ENCODE measurements around the gene IGLL1.
"Not testable (repeated sequence)": the region's sequence is repeated elsewhere in the genome, so short reads cannot be mapped to it uniquely, and the experiment has no call there.

The IGLL1 gene

DNA sequence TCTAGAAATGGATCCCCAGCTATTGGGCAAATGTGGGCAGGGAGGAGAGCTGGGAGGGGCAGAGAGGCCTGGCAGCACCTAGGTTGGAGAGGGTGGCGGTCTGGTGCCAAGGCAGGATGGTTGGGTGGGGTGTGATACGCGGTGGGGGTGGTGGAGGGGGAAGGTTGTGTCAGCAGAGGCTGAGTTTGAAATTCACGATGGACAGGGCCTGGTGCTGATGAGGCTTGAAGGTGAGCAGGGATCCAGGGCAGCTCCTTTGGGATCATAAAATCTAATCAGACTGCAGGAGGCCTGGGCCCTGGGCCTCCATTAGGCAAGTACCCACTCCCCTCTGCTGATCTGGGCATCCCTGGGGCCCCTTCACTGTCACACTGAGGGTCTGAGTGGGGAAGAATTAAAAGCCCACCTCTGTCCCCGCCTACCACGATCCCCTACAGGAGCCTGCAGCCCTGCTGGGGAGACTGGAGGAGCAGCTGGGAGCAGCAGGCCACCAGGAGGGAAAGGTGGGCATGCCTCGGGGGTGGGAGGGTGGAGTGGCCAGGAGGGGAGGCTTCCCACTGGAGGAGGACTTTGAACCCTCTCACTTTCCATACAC is 24.0 kb downstream of the IGLL1 start:
- H3K36me3 ChIP-seq (ENCODE audit: control insufficient read depth, low read depth, low read length), result no peaks in the 10 kb centered on the region
- no peaks in the 10 kb centered on the region for H3K4me1 ChIP-seq (ENCODE audit: control insufficient read depth, low read depth, low read length)
- H3K9ac ChIP-seq (ENCODE audit: low read length), result no peak overlapping the region
- H3K27me3 ChIP-seq (ENCODE audit: control insufficient read depth, insufficient read depth, low read length), result no peaks in the 10 kb centered on the region
- no peak overlapping the region for H3K4me3 ChIP-seq (ENCODE audit: low read length)
- H3K9me3 ChIP-seq (ENCODE audit: control insufficient read depth, low read depth, low read length), result no peaks in the 10 kb centered on the region
- no peak overlapping the region for H3K27ac ChIP-seq (ENCODE audit: low read length)

DNA sequence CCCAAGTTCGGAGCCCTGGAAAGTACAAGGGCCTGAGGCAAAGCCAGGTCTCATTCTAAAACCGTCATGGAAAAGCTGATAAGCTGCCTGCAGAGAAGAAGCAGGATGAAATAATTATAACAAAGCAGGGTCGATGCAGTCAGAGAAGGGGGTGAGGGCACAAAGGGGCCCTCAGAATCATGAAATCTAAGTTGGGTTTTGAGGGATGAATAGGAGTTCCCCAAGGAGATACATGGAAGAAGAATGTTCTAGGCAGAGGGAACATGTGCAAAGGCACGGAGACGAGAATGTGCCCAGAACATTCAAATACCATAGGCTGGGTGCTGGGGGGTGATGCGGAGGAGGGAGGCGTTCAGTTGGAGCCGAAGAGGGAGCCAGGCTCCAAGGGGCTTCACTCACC is 25.0 kb downstream of the IGLL1 start:
- Histone ChIP-seq H3K27ac (ENCODE audit: low read length) (no peak overlapping the region), H3K4me3 (ENCODE audit: low read length) (no peak overlapping the region), H3K4me1 (ENCODE audit: control insufficient read depth, low read depth, low read length) (no peaks in the 10 kb centered on the region), H3K27me3 (ENCODE audit: control insufficient read depth, insufficient read depth, low read length) (no peaks in the 10 kb centered on the region), H3K36me3 (ENCODE audit: control insufficient read depth, low read depth, low read length) (no peaks in the 10 kb centered on the region), H3K9me3 (ENCODE audit: control insufficient read depth, low read depth, low read length) (no peaks in the 10 kb centered on the region), H3K9ac (ENCODE audit: low read length) (no peak overlapping the region)

DNA sequence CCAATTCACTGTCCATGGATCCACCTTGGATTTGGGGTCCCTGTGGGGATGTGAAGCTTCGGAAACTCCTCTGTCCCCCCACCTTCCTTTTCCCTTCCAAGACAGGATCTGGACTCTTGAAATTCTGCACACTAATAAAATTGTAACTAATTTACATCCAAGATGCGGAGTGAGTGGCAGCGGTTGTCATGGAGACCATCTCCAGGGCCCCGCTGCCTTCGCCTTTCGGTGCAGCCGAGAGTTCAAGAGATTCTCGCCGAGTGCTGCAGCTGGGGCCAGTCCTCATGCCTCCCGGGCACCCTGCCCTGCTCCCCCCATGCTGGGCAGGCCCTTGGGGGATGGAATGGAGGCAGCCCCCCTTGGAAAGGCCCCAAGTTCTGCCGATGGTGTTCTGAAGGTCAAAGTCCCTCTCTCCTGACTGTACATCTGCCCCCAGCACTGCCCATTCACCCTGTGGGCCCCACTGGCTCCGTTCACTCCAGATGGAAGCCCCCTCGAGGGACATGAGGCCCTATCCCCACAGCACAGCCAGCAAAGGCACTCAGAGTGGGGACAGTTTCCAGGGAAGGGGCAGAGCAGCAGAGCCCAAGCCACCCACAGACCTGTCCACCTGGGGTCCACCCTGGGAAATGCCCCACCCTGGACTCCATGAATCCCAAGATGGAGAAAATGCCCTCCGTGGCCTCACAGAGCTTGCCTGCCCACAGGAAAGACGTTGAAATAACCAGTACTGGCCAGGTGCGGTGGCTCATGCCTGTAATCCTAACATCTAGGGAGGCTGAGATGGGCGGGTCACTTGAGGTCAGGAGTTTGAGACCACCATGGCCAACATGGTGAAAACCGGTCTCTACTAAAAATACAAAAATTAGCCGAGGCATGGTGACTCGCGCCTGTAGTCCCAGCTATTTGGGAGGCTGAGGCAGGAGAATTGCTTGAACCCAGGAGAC is 25.9 kb downstream of the IGLL1 start:
- Histone ChIP-seq H3K4me1 (ENCODE audit: control insufficient read depth, low read depth, low read length) (no peaks in the 10 kb centered on the region), H3K9ac (ENCODE audit: low read length) (no peak overlapping the region), H3K27me3 (ENCODE audit: control insufficient read depth, insufficient read depth, low read length) (no peaks in the 10 kb centered on the region), H3K4me3 (ENCODE audit: low read length) (no peak overlapping the region), H3K9me3 (ENCODE audit: control insufficient read depth, low read depth, low read length) (no peaks in the 10 kb centered on the region), H3K36me3 (ENCODE audit: control insufficient read depth, low read depth, low read length) (no peaks in the 10 kb centered on the region), H3K27ac (ENCODE audit: low read length) (no peak overlapping the region)

DNA sequence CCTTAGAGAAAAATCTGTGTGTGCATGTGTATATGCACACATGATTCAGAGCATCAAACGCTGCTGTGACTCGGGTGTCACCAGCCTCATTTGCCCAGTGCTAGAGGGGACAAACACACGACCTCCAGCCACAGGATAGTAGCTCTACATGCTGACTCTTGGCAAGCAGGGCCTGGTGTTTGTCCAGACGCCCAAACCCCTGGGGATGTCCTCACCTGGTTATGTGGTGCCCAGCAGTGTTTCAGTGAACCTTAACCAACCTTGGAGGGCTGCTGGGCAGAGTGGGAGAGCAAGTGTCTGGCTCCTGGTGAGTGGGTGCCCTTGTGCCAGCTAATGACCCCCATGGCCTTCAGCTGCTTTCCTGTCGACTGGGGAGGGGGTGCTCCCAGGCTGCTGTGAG is 26.7 kb downstream of the IGLL1 start:
- H3K27ac ChIP-seq (ENCODE audit: low read length), result no peak overlapping the region
- no peaks in the 10 kb centered on the region for H3K4me1 ChIP-seq (ENCODE audit: control insufficient read depth, low read depth, low read length)
- no peak overlapping the region for H3K9ac ChIP-seq (ENCODE audit: low read length)
- no peak overlapping the region for H3K4me3 ChIP-seq (ENCODE audit: low read length)
- no peaks in the 10 kb centered on the region for H3K36me3 ChIP-seq (ENCODE audit: control insufficient read depth, low read depth, low read length)
- no peaks in the 10 kb centered on the region for H3K9me3 ChIP-seq (ENCODE audit: control insufficient read depth, low read depth, low read length)
- H3K27me3 ChIP-seq (ENCODE audit: control insufficient read depth, insufficient read depth, low read length), result no peaks in the 10 kb centered on the region

DNA sequence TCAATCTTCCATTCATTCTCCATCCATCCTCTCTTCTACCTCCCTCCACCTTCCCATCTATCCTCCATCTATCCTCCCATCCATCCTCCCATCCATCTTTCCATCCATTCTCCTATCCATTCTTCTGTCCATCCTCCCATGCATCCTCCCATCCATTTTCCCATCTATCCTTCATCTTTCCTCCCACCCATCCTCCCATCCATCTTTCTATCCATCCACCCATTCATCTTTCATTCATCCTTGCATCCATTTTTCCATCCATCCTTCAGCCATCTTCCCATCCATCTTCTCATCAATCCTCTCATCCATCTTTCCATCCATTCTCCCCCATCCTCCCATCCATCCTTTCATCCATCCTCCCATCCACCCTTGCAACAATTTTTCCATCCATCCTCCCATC is 27.5 kb downstream of the IGLL1 start:
- Histone ChIP-seq H3K36me3 (ENCODE audit: control insufficient read depth, low read depth, low read length) (no peaks in the 10 kb centered on the region), H3K9me3 (ENCODE audit: control insufficient read depth, low read depth, low read length) (no peaks in the 10 kb centered on the region), H3K4me3 (ENCODE audit: low read length) (no peak overlapping the region), H3K27me3 (ENCODE audit: control insufficient read depth, insufficient read depth, low read length) (no peaks in the 10 kb centered on the region), H3K9ac (ENCODE audit: low read length) (no peak overlapping the region), H3K4me1 (ENCODE audit: control insufficient read depth, low read depth, low read length) (no peaks in the 10 kb centered on the region), H3K27ac (ENCODE audit: low read length) (no peak overlapping the region)

DNA sequence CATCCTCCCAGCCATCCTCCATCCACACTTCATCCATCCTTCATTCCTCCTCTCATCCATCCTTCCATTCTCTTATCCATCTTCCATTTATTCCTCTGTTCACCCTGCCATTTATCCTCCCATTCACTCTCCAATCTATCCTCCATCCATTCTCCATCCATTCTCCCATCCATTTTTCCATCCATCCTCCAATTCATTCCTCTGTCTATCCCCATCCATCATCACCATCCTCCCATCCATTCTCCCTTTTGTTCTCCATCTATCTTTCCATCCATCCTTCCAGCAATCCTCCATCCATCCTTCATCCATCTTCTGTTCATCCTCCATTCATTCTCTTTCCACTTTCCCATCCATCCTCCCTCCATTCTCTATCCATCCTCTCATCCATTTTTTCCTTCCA is 28.7 kb downstream of the IGLL1 start:
- no peaks in the 10 kb centered on the region for H3K9me3 ChIP-seq (ENCODE audit: control insufficient read depth, low read depth, low read length)
- H3K27me3 ChIP-seq (ENCODE audit: control insufficient read depth, insufficient read depth, low read length), result no peaks in the 10 kb centered on the region
- no peaks in the 10 kb centered on the region for H3K4me1 ChIP-seq (ENCODE audit: control insufficient read depth, low read depth, low read length)
- H3K4me3 ChIP-seq (ENCODE audit: low read length), result no peak overlapping the region
- H3K27ac ChIP-seq (ENCODE audit: low read length), result no peak overlapping the region
- no peaks in the 10 kb centered on the region for H3K36me3 ChIP-seq (ENCODE audit: control insufficient read depth, low read depth, low read length)
- H3K9ac ChIP-seq (ENCODE audit: low read length), result no peak overlapping the region

DNA sequence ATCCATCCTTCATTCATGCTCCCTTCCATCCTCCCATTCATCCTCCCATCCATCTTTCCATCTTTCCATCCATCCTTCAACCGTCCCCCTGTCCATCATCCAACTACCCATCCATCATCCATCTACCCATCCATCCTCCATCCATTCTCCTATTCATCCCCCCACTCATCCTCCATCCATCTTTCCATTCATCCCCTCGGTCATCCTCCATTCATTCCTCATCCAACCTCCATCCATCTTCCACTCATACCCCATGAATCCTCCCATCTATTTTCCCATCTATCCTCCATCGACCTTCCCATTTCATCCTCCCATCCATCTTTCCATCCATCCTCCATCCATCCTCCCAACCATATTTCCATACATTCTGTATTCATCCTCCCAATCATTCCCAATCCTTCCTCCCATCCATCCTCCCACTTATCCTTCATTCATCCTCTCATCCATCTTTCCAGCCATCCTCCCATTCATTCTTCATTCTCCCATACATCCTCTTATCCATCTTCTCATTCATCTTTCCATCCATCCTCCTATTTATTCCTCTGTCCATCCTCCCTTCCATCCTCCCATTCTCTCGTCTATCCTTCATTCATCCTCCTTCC is 29.9 kb downstream of the IGLL1 start:
- Histone ChIP-seq H3K9me3 (ENCODE audit: control insufficient read depth, low read depth, low read length) (no peaks in the 10 kb centered on the region), H3K9ac (ENCODE audit: low read length) (no peak overlapping the region), H3K4me3 (ENCODE audit: low read length) (no peak overlapping the region), H3K36me3 (ENCODE audit: control insufficient read depth, low read depth, low read length) (no peaks in the 10 kb centered on the region), H3K4me1 (ENCODE audit: control insufficient read depth, low read depth, low read length) (no peaks in the 10 kb centered on the region), H3K27ac (ENCODE audit: low read length) (no peak overlapping the region), H3K27me3 (ENCODE audit: control insufficient read depth, insufficient read depth, low read length) (no peaks in the 10 kb centered on the region)

DNA sequence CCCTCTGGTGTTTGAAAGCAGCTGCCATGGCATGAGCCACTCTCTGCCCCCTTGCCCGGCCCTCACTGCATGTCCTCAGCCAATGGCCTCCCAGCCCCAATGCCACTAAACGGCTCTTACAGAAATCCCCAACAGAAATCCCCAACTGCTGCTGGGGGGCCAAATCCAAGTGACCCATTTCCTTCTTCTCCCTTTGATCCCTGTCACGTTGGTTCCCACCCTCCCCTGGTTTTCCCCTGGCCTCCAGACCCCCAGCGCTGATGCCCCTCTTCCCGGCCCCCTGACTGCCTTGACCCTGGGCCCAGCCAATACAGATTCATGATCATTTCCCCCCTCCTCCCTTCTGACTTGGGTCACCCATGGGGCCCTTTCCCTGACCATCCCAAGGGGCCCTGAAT is 30.9 kb downstream of the IGLL1 start:
- Histone ChIP-seq H3K9me3 (ENCODE audit: control insufficient read depth, low read depth, low read length) (no peaks in the 10 kb centered on the region), H3K4me1 (ENCODE audit: control insufficient read depth, low read depth, low read length) (no peaks in the 10 kb centered on the region), H3K36me3 (ENCODE audit: control insufficient read depth, low read depth, low read length) (no peaks in the 10 kb centered on the region), H3K9ac (ENCODE audit: low read length) (no peak overlapping the region), H3K4me3 (ENCODE audit: low read length) (no peak overlapping the region), H3K27me3 (ENCODE audit: control insufficient read depth, insufficient read depth, low read length) (no peaks in the 10 kb centered on the region), H3K27ac (ENCODE audit: low read length) (no peak overlapping the region)

DNA sequence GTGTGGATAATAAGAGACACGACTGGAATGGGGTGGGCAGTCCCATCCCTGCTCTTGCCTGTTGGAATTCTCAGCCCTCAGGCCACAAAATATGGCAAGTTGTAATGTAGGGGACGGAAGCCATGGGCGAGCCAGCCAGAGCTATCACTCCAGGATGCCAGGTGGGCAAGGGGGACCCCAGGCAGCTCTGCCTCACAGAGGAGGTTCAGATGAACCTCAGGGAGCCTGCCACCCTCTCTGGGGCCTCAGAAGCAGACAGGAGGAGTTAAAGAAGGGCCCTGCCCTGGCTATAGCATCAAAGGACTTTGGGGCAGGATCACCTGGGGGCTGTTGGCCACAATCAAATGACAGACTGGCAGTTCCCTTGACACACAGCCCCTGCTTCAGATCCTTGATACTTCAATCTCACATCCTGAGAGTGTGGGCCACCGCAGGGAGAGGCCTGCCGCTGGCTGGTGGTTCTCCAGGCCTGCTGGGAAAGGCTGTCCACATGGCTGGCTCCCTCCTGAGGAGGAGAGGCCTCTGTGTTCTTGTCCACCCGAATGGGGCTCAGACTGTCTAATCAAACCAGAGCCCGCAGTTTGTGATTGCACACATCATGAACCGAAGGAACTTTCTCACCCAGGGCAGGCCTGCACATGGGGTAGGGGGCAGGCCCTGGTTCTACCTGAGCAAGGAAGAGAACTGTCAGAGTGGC is 31.4 kb downstream of the IGLL1 start:
- H3K4me3 ChIP-seq (ENCODE audit: low read length), result no peak overlapping the region
- H3K4me1 ChIP-seq (ENCODE audit: control insufficient read depth, low read depth, low read length), result no peaks in the 10 kb centered on the region
- H3K27me3 ChIP-seq (ENCODE audit: control insufficient read depth, insufficient read depth, low read length), result no peaks in the 10 kb centered on the region
- no peak overlapping the region for H3K9ac ChIP-seq (ENCODE audit: low read length)
- no peaks in the 10 kb centered on the region for H3K9me3 ChIP-seq (ENCODE audit: control insufficient read depth, low read depth, low read length)
- H3K27ac ChIP-seq (ENCODE audit: low read length), result no peak overlapping the region
- H3K36me3 ChIP-seq (ENCODE audit: control insufficient read depth, low read depth, low read length), result no peaks in the 10 kb centered on the region

DNA sequence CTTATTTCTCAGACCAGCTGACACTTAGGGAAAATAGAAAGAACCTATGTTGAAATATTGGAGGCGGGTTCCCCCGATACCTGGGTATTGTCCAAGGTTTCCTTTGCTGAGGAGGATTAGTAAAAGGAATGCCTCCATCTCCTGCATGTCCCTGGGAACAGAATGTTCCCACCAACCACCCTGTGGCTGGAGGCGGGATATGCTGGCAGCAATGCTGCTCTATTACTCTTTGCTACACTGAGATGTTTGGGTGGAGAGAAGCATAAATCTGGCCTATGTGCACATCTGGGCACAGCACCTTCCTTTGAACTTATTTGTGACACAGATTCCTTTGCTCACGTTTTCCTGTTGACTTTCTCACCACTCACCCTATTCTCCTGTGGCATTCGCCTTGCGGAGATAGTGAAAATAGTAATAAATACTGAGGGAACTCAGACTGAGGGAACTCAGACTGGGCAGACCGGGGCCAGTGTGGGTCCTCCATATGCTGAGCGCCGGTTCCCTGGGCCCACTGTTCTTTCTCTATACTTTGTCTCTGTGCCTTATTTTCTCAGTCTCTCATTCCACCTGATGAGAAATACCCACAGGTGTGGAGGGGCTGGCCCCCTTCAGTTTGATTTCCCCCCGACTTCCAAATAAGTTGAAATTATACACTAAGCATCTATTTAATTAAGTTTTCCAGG is 32.1 kb downstream of the IGLL1 start:
- Histone ChIP-seq H3K27me3 (ENCODE audit: control insufficient read depth, insufficient read depth, low read length) (no peaks in the 10 kb centered on the region), H3K4me1 (ENCODE audit: control insufficient read depth, low read depth, low read length) (no peaks in the 10 kb centered on the region), H3K4me3 (ENCODE audit: low read length) (no peak overlapping the region), H3K36me3 (ENCODE audit: control insufficient read depth, low read depth, low read length) (no peaks in the 10 kb centered on the region), H3K9ac (ENCODE audit: low read length) (no peak overlapping the region), H3K9me3 (ENCODE audit: control insufficient read depth, low read depth, low read length) (no peaks in the 10 kb centered on the region), H3K27ac (ENCODE audit: low read length) (no peak overlapping the region)

DNA sequence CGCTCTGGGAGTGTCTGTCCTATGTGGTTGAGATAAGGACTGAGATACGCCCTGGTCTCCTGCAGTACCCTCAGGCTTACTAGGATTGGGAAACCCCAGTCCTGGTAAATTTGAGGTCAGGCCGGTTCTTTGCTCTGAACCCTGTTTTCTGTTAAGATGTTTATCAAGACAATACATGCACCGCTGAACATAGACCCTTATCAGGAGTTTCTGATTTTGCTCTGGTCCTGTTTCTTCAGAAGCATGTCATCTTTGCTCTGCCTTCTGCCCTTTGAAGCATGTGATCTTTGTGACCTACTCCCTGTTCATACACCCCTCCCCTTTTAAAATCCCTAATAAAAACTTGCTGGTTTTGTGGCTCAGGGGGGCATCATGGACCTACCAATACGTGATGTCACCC is 32.7 kb downstream of the IGLL1 start:
- H3K9me3 ChIP-seq (ENCODE audit: control insufficient read depth, low read depth, low read length); H3K4me3 ChIP-seq (ENCODE audit: low read length); H3K4me1 ChIP-seq (ENCODE audit: control insufficient read depth, low read depth, low read length); H3K27me3 ChIP-seq (ENCODE audit: control insufficient read depth, insufficient read depth, low read length); H3K9ac ChIP-seq (ENCODE audit: low read length); H3K27ac ChIP-seq (ENCODE audit: low read length); H3K36me3 ChIP-seq (ENCODE audit: control insufficient read depth, low read depth, low read length): not testable (repeated sequence)

Measured in iPS-18a (cell line).